NOMO-1 treated with dmso at 0.1 percent for 144 hours (cell line): ENCODE measurements around the gene SLX4IP.
"Not testable (repeated sequence)": the region's sequence is repeated elsewhere in the genome, so short reads cannot be mapped to it uniquely, and the experiment has no call there.

Source experiments
- DNase-seq: peaks from one replicate; lab custom pipeline; 2025; ENCODE audit not compliant: unreplicated experiment; lab: John Stamatoyannopoulos, UW

SLX4IP gene

DNA sequence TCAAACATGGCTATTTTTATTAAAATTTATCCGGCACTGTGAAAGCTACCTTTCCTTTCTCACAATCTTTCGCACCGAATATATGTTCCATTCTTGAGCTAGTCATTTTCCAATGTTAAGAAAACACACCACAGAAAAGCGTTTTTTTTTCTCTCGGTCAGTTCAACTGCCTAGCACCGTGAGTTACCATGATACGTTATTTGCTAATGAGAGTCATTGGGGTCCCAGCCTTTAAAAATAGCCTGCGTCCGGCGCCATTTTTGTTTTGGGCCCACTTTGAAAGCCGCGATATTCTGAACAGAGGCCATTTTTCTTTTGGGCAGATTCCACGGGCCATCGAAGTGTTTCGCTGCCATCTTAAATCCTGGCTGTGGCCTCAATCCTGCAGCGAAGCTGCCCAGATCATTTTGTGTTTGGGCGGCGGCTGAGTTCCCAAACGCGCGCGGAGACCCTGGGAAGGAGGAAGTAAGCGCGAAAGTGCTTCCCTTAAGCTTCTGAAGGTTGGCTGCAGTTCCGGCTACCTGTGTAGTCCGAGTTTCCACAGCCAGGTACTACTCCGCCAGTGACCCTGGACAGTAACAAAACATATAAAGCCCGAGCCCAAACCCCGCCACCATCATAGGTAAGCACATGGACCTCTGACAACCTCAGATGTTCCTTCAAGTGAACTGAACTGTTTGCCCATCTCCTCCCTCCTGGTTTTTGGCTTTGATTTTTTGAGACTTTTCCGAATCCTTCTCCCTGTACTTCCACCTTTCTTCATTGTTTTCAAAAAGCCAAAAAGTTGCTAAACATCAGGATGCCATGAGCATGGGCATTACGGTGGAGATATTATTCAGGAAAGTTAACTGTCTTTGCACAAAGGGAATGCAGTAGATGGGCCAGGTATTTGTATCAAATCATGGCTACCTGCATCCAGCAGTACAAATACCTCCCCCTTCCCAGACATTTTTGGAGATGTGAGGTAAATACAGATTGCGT, at the start of gene SLX4IP:
TSS of gene SLX4IP (plus strand) at position 474 of the 981 bp plus-strand sequence. CDS start 22,900 bp downstream, outside the sequence.
- DNase-seq, result peak; percentile 93

DNA sequence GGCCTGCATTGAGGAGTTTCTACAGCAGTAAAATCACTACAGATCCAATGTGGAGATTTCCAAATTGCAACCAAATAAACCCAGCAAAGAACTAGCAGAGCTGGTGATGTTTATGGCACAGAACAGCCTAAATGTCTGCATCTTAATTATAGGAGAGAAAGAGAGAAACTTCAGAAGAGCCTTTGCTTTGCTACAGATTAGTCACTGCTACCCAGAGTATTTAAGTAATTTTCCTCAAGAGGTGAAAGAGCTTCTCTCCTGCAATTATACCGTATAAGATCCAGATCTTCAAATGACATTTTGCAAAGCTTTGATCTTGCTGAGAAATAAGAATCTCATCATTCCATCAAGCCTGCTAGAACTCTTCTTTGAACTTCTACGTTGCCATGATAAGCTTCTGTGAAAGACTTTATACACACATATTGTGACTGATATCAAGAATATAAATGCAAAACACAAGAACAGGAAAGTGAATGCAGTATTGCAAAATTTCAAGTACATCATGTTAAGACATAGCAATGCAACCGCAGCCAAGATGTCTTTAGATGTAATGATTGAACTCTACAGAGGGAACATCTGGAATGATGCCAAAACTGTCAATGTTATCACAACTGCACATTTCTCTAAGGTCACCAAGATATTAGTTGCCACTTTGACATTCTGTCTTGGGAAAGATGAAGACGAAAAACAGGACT, 49.1 kb upstream of the SLX4IP start:
- no peak for DNase-seq

DNA sequence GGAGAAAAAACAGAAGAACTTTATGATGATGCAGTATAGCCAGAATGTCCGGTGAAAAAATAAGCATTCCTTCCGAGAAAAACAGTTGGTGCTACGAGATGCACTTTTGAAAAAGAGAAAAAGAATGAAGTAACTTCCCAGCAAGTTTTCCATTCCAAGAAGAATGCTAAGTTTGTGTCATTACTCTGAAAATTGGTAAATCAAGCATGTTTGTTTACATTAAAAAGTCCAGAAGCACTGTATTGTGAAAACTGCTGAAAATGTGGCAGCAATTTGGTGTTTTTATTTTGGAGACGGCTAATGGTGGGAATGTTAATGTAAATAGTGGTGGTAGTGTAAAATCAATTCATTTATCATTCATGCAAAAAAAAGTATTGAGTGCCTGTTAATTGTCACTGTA, 47.4 kb upstream of the SLX4IP start:
- DNase-seq, result no peak

DNA sequence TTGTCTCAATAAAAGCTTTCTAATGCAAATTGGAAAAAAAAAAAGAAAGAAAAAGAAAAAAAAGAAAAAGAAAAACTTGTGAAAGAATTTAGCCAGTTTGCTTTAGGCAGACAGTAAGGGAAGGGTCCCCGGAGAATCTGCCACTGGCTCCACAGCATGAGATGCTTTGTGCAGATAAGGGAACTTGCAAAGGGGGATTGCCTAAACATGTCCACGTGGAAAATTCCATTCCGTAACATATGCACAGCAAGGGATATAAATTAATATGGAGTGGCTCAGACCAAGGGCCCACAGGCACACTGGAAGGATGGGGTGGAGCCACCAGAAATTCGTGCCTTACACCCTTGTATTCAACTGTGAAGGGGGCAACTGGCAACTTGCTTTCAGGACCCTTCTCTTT, 46.5 kb upstream of the SLX4IP start:
- no peak for DNase-seq

DNA sequence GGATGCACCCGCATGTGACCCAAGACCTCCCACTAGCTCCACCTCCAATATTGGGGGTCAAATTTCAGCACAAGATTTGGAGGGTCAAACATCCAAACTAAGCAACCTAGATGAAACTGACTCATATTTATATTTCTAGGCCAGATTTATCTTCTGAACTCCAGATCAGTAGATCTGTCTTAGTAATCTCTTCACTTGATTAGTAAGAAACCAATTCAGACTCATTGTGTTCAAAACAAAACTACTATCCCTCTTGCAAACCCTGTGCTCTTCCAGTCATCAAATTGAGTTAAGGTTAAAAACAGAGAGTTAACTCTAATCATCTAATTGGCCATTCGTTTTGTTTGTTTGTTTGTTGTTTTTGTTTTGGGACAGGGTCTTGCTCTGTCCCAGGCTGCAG, 44.4 kb upstream of the SLX4IP start:
- no peak for DNase-seq

DNA sequence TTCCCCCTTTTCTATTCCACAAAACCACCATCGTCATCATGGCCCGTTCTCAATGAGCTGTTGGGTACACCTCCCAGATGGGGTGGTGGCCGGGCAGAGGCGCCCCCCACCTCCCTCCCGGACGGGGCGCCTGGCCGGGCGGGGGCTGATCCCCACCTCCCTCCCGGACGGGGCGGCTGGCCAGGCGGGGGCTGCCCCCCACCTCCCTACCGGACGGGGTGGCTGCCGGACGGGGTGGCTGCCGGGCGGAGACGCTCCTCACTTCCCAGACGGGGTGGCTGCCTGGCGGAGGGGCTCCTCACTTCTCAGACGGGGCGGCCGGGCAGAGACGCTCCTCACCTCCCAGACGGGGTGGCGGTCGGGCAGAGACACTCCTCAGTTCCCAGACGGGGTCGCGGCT, 40.4 kb upstream of the SLX4IP start:
- DNase-seq, result not testable (repeated sequence)

DNA sequence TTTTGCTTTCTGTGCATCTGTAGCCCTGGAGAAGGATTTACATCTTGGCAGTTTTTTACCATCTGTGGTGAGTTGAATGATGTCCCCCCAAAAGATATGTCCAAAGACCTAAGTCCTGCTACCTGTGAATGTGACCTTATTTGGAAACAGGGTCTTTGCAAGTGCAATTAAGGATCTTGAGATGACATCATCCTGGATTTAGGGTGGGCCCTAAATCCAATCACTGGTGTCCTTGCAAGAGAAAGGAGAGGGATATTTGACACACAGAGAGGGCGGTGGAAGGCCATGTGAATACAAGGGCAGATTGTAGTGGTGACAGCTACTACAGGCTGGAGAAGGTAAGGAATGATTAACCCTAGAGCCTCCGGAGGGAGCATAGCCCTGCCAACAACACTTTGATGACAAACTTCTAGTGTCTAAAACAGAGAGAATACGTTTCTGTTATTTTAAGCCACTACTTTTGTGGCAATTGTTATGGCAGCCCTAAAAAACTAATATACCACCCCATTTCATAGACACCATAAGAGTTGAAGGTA, 36.2 kb upstream of the SLX4IP start:
- no peak for DNase-seq

DNA sequence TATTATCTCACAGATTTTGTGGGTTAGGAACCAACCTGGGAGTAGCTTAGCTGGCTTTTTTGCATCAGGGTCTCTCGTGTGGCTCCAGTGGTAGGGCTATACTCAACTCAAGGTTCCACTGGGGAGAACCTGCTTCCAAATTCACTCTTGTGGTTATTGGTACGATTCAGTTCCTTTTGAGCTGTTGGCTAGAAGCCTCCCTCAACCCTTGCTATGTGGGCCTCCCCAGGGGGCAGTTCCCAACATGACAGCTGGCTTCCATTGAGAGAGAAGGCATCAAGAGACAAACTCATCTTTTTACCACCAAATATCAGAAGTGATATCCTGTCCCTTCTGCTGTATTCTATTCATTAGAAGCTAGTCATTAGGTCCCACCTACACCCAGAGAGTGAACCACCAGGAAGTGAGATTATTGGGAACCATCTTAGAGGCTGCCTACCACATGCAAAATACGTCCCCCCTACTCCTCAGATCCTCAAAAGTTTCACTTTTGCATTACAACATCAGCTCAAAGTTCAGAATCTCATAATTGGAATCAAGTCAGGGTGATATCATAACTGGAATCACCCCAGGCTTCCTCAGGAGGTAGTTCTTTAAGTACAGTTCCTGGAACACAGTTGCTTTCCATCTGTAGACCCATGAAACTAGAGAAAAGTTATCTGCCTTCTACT, 32.0 kb upstream of the SLX4IP start:
- no peak for DNase-seq

DNA sequence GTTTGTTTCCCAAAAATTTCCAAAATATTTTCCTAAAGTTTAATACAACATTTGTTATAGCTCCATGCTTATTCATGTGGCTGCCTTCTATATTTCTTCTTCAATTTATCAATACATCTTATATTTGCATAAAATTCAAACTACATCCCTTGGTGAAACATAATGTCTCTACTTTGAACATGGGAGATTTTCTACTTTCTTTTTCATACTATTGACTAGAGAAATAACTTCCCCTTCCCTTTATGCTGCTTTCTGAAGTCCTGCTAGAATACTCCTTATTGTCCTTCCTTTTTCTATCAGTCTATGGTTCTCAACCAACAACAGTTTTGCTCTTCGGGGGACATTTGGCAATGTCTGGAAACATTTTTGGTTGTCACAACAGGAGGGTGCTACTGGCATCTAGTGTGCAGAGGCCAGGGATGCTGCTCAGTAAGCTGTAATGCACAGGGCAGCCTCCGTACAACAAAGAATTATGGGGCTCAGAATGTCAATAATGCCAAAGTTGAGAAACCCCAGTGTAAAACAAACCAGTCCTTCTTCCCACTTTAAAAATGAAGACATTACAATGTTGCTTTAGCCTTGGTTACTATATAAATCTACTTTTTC, 31.0 kb upstream of the SLX4IP start:
- DNase-seq, result no peak

DNA sequence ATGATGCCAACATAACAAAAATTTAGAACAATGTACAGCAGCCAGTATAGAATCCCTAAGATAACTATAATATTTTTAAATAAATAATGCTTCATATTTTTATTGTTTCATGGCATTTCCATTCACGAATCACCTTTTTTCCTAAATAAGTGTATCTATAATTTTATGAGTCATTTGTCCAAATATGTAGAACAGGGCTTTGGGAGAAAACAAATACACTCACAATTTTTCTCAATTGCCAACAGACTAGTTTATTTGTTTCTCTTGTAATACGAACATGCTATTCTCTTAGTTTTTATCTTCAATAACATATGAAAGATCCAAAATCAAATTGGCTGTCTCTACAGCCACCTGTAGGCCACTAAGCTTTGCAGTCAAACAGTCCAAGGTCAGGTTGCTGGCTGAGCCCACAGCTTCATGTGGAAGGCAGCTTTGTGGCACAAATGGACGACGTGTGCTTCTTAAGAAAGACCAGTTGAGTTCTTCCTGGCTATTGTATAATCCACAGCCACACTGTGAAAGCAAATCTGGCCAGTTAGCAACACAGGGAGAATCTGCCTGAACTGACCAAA, 30.1 kb upstream of the SLX4IP start:
- DNase-seq, result no peak

DNA sequence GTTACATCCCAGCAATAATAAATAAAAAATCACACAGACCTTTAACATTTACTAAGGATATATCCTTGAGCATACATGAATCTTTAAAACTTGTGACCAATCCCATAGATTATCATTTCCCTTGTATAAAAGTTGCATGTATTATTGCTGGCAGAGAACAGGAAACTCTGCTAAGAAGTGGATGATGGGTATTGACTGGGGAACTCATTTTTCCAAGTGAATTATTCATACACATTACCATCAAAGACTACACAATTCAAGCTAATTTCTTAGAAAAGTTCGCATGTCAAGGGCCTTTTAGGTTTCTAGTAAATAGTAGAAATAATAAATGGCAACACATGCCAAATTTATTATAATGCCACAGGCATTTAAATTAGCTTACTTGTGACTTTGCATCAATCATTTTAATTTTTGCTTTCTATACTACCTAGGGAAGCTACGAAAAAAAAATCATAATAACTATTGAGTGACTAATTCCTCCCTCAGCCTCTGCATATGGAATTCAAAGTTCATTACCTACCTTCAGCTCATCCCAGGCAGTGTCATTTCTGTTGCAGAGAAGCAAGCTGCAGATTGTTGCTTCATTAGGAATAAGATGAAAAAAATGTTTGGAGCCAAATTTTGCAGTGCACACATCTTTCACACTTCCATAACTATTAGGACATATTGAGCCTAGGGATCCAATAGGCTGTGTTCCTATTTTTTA, 26.8 kb upstream of the SLX4IP start:
- DNase-seq, result no peak

DNA sequence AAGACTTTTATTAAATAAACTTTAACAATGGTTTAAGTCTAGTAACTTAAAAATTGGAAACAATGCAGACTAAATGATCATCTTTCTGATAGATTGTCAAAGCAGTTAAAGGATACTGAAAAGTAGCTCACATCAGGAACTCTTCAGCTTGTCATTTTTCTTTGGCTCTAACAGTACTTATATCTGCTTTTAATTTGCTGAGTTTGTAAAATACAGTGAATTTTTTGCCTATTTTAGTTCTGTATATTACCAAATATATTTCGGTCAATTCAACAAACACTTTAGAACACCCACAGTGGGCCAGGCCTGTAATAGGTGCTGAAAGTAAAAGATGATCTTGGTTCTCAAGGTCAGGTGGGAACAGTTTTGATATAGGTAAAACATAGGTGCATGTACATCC, 23.4 kb upstream of the SLX4IP start:
- DNase-seq, result no peak

DNA sequence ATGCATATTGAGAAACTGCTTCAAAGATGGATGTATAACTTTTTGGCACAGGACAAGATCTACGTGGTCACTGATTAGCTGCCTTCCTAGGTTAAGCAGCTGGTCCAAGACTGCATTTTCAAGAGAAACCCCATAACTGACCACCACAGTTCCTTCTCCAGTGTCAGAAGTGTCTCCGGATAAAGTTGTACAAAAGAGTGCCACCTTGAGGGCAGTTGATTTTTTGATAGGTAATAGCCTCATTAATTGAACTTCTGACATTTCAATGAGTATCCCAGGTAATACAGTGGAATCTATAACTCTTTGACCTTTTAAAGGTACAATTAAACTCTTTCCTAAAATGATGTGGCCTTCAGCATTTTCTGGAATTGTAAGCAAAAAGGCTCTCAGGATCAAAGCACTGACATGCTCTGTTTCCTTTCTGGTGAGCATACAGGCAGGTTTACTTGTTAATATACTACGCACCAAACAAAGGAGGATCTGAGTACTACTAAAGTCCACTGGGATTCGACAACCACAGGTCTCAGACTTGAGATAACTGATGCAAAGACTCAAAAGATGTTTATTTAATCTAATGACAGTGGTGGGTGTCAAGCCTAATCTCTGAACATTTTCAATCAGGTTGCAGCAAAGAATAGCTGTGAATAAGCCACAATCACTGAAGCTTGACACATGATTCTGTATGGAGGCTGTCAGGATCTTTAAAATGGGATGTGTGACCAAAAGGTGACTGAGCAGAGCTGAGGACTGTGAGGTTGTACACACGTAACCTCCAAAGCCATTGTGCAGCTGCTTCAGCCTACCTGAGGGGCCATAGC, 22.3 kb upstream of the SLX4IP start:
- DNase-seq, result no peak

DNA sequence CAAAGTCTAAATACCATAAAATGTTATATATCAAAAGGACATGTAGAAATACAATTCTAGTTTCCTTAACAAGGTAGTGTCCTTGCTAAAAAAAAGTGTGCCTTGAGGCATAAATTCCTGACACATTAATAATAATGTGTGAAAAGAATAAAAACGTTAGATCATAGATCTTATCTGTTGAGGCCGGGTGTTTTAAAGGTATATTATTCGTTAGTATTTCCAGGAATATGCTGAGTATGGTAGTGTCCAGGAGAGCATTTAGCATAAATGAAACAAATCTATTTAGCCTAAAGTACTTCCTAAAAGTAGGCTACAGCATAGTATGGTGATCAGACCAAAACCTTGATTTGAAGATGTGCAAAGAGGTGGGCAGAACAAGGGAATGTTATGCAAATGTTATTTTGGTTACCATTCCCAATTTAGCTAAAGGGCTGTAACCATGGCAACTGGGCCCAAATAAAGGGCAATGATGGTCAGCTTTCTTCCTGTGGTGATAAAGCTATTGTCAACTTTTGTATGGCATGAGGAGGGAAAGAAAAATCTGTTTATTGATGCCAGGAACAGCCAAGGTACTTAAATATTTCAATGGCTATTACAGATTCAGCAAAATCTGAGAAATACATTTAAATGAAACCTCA, 20.0 kb upstream of the SLX4IP start:
- DNase-seq, result no peak

DNA sequence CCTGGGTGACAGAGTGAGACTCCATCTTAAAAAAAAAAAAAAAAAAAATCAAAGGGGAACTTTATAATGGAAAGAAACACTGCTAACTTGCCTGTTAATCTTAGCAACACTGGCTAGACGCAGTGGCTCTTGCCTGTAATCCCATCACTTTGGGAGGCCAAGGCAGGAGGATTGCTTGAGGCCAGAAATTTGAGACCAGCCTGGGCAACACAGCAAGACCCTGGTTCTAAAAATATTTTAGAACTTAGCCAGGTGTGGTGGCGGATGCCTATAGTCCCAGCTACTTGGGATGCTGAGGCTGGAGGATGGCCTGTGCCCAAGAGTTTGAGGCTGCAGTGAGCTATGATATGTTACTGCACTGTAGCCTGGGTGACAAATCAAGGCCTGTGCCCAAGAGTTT, 17.9 kb upstream of the SLX4IP start:
- not testable (repeated sequence) for DNase-seq

DNA sequence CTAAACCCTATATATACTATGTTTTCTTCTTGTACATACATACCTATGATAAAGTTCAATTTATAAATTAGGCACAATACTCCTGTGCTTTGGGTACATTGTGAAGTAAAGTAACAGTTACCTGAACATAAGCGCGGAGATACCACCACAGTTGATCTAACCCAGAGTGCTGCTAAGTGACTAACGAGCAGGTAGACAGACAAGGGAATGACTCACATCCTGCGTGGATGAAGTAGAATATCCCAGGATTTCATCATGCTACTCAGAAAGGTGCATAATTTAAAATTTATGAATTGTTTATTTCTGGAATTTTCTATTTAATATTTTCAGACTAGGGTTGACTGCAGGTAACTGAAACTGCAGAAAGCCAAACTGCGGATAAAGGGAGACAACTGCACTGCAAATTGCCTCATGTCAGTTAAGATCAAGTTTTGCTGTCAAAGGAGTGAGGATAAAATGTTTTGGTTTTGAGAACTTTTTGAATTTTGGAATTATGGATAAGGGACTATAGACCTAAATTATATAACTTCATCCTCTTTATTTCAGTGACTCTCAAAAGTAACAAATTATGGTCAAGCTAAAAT, 15.5 kb upstream of the SLX4IP start:
- DNase-seq, result no peak

DNA sequence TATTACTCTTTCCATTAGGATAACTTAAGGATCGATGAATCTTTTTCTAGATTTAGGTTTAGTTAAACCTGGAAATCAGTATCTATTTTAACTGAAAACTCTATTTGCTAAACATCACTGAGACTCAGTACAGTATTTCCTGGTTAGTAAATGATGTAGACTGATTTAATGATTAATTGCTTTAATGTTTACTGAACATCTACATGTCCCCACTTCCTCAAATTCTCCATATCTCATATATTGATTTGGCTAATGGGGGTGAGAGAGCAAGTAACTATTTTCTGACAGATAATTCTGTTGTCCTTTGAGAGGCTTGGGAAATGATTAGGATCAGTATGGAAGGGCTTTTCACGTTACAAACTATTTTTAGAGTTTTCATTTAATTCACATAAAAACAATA, 11.4 kb upstream of the SLX4IP start:
- DNase-seq, result no peak

DNA sequence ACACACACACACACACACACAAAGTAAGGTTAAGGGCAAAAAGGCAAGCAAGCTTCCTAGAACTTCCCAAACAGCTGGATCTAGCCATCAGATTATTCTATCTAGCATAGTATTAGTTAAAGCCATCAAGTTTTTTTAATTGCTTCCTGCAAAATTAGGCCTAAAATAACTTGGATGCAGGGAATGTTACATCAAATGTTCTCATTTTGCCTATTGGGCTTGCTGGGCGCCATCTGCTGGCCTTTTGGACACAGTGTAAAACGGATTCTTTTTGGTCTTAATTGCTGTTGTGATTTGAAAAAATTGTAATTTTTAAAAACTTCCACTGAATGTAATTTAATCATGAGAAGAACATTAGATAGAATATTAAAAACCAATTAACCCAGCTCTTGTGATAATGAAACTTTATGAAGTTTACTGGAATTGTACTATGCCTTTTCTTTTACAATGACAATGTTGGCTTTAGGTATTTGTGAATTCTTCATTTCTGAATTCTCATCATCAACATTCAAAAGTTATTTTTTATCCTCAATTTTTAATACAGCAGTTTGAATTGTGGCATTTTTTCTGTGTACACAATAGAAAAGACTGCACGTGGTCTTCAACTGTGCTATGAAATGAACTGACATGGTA, 7.9 kb upstream of the SLX4IP start:
- no peak for DNase-seq
